ENCODE results near the gene TMPRSS11A.

Gene TMPRSS11A

DNA sequence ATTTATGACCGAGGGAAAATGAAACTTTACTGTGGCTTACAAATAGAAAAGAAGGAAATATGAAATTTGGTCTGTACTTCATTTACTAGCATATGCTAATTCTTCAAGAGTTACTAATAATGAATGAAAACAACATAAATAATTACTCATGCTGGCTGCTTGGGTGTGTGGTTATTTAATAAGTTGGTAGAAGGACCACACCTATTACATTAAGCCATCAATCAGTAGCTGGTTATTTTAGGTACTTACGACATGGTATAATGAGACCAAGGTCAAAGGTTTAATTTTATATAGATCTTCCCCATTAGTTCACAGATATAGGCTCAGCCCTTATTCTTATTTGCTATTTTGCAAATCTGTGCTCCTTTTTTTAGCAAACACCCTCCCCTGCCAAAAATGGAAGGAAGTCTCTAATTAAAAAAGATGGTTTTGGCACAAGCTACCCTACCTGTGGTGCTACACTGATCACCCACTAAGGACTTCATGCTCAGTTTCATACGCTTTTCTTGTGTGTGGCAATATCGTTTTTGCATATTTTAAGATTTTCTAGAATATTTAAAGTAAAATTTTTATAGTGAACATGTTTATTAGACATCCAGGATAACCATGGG lies 93.6 kb downstream of the TMPRSS11A start:
- peak; percentile 72 for DNase-seq (ENCODE audit: low spot score)

DNA sequence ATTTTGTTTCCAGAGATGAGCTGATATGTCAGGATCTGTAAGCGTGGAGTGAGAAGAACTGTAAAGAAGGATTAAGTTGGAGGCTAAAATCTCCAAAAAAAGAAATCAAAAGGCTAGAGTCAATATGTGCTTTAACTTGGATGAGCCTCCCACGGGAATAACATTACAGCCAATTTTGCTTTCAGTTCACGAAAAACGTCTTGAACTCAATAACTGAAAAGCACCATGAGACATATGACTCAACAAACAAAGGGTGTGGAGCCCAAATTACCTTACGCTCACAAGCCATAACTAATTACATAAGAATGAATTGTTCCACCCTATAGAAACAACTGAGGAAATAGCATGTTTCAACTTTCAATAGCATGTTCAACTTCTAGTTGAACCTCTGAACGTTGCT lies 101.8 kb downstream of the TMPRSS11A start:
- DNase-seq (ENCODE audit: low spot score), result no peak
